GM18907 (cell line): ENCODE results near the gene FZD7.

Experiments used
- ATAC-seq: cut with Tn5 transposase; IDR thresholded peaks from one replicate; pipeline ENCODE4 v1.9.1; 2021; ENCODE audit warnings: mild to moderate bottlenecking, moderate library complexity; ENCODE audit not compliant: unreplicated experiment

The FZD7 gene

DNA sequence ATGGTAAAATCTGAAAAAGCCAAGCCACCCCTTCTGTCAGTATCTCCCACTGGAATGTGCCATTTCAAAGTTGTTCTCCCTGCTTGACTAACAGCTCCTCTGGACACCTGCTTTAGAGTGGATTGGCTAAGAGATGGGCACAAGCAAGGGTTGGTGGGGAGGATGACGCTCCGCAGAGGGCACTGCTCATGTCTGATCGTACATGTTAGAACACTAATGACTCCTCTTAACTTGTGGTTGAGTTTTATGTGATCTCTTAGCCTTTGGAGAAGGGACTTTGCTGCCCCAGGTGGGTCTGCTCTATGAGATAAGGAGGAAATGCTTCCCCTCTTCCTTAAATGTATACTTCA lies 31.2 kb downstream of the FZD7 start:
- no peak for ATAC-seq

DNA sequence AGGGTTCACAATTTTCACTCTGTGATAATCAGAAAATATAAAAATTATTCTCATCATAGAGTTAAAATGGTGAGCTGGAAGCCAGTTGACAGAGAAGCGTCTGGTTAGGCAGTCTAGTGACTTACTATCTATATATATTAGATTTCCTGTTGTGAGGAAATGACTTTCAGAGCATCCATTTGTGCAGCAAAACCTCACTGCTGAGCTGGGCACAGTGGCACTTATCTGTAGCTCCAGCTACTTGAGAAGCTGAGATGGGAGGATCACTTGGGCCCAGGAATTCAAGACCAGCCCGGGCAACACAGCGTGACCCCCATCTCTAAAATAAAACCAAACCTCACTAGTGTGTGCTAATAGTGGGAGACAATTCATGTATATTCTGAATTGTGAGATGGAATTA lies 32.2 kb downstream of the FZD7 start:
- no peak for ATAC-seq

- no peak for ATAC-seq
These were observed 33.2 kb downstream of the FZD7 start for GRCh38 chr2:202066875-202067274.

GRCh38 chr2:202067589-202067988 lies 33.9 kb downstream of the FZD7 start:
- ATAC-seq = no peak

DNA sequence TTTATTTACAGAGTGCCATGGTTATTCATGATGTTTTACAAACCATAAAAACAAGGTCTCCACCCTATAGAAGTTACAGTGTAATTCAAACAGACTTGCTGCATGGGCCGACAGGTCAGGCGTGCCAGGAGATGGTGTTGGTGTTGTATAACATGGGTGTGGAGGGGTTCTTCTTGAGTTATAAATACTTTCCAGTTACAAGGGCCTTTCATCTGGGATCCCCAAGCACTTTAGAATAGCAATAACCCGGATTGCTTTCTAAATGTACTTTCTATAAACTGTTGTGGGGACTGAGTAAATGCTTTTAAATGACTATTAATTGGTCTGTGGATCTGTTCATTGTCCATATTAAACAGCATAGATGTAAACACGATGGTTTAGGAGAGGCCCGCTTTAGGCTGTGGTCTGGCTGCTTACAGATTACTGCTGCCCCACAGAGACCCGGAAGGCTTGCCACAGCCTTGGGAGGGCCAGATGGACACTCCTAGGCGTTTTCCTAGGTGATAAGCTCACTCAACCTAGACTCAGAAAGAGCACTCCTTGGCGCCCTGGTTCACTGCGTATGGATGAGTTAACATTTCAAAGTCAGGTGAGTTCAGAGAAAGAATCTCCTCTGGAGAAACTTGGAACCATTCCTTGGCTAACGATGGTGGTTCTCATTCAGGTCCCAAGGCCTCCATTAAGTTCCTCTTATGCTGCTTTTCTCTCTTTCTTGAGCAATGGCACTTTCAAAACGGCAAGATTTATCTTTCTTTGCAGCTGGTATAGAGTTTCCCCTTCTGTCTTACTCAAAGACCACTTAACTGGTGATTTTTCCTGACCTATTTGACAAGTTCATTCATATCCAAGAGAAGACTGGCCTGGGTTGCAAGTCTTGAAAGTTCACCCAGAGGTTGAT lies 35.8 kb downstream of the FZD7 start:
- ATAC-seq = no peak

DNA sequence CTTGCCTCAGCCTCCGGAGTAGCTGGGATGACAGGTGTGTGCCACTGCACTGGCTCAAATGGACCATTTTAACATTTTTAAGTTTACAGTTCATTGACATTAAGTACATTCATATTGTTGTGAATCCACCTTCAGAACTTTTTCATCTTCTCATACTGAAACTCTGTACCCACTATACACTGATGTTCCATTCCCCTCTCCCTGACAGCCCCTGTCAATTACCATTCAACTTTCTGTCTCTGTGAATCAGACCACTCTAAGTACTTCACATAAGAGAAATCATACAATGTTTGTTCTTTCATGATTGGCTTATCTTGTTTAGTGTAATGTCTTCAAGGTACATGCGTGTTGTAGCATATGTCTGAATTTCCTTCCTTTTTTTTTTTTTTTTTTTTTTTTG lies 37.5 kb downstream of the FZD7 start:
- no peak for ATAC-seq

DNA sequence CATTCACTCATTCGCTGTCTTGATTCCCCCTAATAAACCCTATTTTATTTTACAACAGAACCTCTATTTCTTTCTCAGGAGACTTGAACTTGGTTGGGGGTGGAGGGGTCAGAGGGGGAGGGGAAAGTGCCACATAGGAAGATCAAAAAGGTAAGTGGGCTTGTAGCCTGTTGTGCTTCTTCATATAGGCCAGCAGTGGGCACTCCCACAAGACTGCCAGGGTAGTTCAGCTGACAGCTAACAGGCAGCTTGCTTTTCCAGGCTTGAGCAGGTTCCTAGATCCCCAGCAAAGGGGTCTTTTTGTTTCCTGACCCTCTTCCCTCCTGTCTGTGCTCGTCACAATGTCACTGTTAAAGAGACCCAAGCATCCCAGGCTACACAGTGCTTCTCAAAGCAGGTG lies 38.6 kb downstream of the FZD7 start:
- no peak for ATAC-seq

GRCh38 chr2:202072737-202073401 lies 39.2 kb downstream of the FZD7 start, which contains the start of gene KIAA2012:
KIAA2012 (plus strand) TSS chr2:202073255; CDS start chr2:202073628, 373 bp downstream.
- ATAC-seq = no peak

DNA sequence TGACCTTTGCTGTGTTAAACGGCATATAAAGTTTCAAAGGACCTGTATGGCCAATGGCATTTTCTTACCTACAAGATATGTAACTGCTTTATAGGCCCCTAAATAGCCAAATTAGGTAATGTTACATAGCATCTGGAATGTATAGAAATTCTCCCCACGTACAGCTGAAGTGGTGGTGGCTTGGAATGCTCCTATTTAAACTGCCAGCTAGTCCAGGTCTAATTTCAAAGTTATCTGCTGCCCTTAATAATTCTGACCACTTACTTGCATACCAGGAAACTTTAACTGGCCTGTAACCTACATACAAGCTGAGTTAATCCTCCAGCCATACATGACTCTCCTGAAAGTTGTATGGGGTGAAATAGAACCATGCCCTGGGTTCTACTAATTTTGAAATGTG lies 40.7 kb downstream of the FZD7 start:
- ATAC-seq = no peak

GRCh38 chr2:202079310-202079709 lies 45.7 kb downstream of the FZD7 start:
- ATAC-seq = no peak

GRCh38 chr2:202084265-202084664 lies 50.6 kb downstream of the FZD7 start:
- ATAC-seq = no peak
